A172 (cell line): ENCODE data around the gene PSMC5. TPM values are rescaled to one million over a fixed set of nuclear protein-coding genes. Genes with fewer than 3 reads are reported as not detected.
"Not testable (repeated sequence)": the region's sequence is repeated elsewhere in the genome, so short reads cannot be mapped to it uniquely, and the experiment has no call there.

Experiments used
- DNase-seq: peaks from one replicate; pipeline ENCODE4 v3.0.0-alpha.2; 2015; ENCODE audit warnings: low spot score
- total RNA-seq: library from RNA; depleted of rRNA; stranded (reverse); fragments of >200 nt; shearing (Covaris generic); gene quantifications from 2 replicates; pipeline ENCODE4 v1.2.3, GENCODE V29; 2014; rRNA removed

The PSMC5 gene
- total RNA-seq, 1 experiment from 2014 or later = 51.2 TPM

GRCh38 chr17:63870292-63870665, 43.0 kb downstream of the PSMC5 start:
- not testable (repeated sequence) for DNase-seq

- DNase-seq = not testable (repeated sequence)
Measured at GRCh38 chr17:63871646-63872365, 44.6 kb downstream of the PSMC5 start.

GRCh38 chr17:63873577-63873976, 46.3 kb downstream of the PSMC5 start, which contains the start of gene CSH2:
Gene CSH2 (minus strand): TSS chr17:63873677. CDS start chr17:63873614, 63 bp downstream.
- not testable (repeated sequence) for DNase-seq

- DNase-seq = not testable (repeated sequence)
Measured at GRCh38 chr17:63874061-63874626, 46.9 kb downstream of the PSMC5 start.

- not testable (repeated sequence) for DNase-seq
Measured at GRCh38 chr17:63874693-63875092, 47.5 kb downstream of the PSMC5 start.

- not testable (repeated sequence) for DNase-seq
Measured at GRCh38 chr17:63878413-63878812, 51.2 kb downstream of the PSMC5 start.

GRCh38 chr17:63880706-63881105, 53.5 kb downstream of the PSMC5 start:
- no peak for DNase-seq

- DNase-seq = not testable (repeated sequence)
Measured at GRCh38 chr17:63881337-63881736, 54.1 kb downstream of the PSMC5 start.

Other genes starting within 250 kb of the PSMC5 start
- gene TACO1, start 226.5 kb upstream of the PSMC5 start, total RNA-seq = 37.1 and 37.4 TPM in 2 replicates
- gene MAP3K3, start 205.0 kb upstream of the PSMC5 start, total RNA-seq = 31.5 and 39.5 TPM in 2 replicates
- gene LIMD2, start 127.3 kb upstream of the PSMC5 start, total RNA-seq = 43.2 and 75.7 TPM in 2 replicates
- 25.2 and 28.8 TPM in 2 replicates for gene STRADA, start 85.6 kb upstream of the PSMC5 start, total RNA-seq
- 59.7 and 78.3 TPM in 2 replicates for gene CCDC47, start 53.8 kb upstream of the PSMC5 start, total RNA-seq
- gene DDX42, start 53.3 kb upstream of the PSMC5 start, total RNA-seq = 64.8 and 65.6 TPM in 2 replicates
- 48.0 and 50.6 TPM in 2 replicates for gene FTSJ3, start 232 bp downstream of the PSMC5 start, total RNA-seq
- 114 and 138 TPM in 2 replicates for gene SMARCD2, start 15.3 kb downstream of the PSMC5 start, total RNA-seq
- gene CSH2, start 46.2 kb downstream of the PSMC5 start, total RNA-seq = not detected in 2 replicates
- not detected in 2 replicates for gene GH2, start 54.5 kb downstream of the PSMC5 start, total RNA-seq
- not detected in 2 replicates for gene CSH1, start 69.1 kb downstream of the PSMC5 start, total RNA-seq
- not detected in 2 replicates for gene CSHL1, start 83.8 kb downstream of the PSMC5 start, total RNA-seq
- gene GH1, start 91.4 kb downstream of the PSMC5 start, total RNA-seq = not detected in 2 replicates
- gene CD79B, start 104.9 kb downstream of the PSMC5 start, total RNA-seq = 0.10 and 0.72 TPM in 2 replicates
- gene SCN4A, start 145.5 kb downstream of the PSMC5 start, total RNA-seq = 0.02 TPM in 1 of 2 replicates, not detected in the other
- gene PRR29, start 170.9 kb downstream of the PSMC5 start, total RNA-seq = 0.31 and 0.76 TPM in 2 replicates
- gene ICAM2, start 193.2 kb downstream of the PSMC5 start, total RNA-seq = 0.17 and 0.22 TPM in 2 replicates